ENCODE measurements around the gene TRIM63.
A peak's percentile ranks its signal among the peaks of the same experiment; 100 is the strongest.

TRIM63 gene

DNA sequence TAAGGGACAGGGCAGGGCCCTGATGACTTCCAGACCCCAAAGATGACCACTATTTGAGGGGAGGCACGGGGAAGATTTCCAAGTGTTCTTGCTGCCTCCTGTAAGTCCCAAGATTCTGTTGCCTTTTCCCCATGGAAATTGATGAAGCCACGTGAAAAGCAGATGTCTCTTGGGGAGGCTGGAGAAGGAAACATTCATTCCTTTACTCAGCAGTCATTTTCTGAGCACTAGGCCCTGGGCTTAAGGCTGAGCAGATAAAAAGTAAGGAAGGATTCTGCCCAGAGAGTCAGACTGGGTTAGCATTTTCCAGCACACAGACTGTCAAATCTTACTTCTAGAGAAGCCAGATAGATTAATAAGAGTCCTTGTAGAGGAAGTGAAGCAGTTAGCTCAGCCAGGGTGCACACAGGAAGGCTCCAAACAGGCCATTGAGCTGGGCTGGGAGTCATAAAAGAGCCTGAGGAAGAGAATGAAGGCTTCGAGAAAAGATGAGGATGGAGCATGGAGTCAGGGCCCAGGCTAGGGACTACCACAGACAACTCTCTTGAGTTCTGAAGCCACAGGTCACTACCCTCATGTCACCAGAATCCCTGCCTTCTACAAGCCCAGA is 35.7 kb downstream of the TRIM63 start:
- no peak for DNase-seq

DNA sequence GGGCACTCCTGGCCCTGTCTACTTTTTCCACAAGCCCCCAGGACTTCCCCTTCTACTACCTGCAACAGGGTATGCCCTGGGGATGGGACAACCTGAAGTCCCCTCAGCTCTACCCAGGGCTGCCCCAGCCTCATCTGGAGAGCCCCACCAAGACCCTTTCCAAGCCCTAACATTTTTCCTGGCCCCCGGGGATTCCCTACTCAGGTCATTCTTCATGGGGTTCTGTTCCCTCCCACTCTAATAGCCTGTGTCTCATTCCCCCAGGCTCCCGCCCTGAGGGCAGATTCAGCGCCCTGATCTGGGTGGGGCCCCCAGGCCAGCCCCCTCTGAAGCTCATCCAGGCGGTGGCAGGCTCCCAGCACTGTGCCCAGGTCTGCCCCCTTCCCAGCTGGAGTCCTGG is 36.2 kb downstream of the TRIM63 start:
- DNase-seq, result no peak

DNA sequence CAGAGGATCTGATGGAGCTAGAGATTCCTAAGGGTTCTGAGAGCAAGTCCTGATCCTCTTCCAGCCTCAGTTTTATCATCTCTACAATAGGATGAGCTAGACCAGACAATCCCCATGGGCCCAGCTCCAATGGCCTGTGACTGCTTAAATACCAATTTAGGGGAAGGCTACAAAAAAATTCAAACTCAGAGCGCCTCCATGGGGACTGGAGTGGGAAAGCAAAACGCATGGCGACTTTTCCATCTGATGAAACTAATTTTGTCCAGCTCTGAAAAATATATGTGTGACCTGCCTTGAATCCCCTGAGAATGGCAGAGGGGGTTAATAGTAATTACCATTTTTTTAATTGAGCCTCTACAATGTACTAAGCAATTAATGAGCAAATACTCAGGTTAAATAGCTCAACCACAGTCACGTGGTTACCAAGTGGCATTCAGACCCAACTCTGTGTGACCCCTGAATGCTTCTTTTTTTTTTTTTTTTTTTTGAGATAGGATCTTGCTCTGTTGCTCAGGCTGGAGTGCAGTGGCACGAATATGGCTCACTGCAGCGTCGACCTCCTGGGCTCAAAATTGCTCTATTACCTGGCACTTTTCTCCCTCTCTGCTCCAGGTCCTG is 37.5 kb downstream of the TRIM63 start:
- DNase-seq, result no peak

DNA sequence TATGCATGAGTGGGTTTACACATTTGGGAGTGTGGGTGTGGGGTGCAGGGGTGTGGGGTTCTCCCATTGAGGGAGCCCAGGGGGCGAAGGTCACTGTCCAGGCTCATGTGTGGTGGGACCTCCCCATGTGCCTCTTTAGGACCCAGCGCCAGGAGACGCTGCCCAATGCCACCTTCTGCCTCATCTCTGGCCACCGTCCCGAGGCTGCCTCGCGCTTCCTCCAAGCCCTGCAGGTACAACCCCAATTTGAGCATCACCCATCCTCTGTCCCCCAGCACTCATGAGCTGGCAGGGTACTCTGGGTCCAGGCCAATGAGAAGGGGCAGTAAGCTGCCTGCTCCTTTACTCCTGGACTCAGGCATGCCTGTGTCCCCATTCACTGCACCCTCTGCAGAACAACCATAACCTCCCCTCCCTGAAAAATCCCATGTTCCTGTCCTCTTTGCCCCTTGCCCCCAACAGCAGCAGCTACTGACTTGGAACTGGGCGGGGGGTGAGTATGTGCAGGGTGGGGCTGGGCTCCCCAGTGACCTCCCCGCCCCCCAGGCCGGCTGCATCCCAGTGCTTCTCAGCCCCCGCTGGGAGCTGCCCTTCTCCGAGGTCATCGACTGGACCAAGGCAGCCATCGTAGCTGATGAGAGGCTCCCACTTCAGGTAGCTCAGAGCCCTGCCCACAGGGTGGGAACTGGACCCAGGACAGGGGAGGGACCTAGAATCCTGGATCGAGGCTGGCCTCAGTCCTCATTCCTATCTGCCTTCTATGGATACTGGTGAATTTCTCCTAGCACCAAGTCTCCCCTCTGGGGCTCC is 38.2 kb downstream of the TRIM63 start:
- DNase-seq, result no peak

DNA sequence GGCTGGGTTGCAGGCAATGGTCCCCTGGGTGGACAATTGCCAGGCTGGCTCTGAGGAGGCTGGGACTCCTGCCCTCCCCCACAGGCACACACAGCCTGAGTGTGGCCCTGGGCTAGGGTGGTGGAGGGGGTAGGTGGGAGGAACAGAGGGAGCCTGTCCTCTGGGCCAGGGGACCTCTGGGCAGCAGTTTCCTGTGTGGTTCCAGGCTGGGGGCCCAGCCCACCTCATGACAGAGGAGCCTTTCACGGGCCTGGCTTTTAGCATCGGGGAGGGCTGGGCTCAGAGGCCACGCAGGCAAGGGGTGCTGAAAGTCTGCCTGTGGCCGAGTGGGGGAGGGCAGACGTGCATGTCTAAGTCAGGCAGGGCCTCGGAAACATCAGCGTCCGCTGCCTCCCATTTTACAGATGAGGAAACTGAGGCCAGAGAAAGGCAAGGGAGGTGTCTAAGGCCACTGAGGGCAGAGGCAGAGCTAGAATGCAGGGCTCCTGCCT is 38.9 kb downstream of the TRIM63 start:
- DNase-seq, result no peak

DNA sequence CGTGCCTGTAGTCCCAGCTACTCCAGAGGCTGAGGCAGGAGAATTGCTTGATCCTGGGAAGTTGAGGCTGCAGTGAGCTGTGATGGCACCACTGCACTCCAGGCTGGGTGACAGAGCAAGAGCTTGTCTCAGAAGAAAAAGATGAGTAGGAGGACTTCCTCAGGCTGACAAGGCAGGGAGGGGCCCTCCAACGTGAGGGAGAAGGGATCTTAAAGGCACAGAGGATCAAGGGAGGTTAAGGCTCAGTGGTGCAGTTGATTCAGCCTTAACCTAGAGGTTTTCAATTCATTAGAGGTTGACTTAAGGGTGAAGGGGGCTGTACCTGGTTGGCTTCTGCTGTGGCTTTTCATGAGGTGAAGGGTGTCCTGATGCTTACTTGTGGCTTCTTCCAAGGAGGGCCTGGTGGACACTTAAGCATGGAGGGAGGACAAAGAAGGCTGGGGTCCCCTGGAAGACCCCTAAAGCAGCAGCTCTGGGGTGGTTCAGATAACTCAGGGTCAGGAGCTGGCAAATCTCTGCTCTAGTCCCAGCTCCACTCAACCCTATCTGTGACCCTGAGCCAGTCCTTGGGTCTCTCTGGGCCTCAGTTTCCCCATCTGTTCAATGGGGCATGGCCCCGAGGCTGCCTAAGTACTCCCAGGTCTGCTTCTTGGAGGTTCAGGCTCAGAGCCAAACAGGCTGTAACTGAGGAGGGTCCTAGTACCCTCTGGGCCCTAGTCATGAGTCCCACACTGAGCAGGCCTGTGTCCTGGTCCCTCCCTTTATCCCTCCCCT is 39.5 kb downstream of the TRIM63 start:
- DNase-seq, result no peak

DNA sequence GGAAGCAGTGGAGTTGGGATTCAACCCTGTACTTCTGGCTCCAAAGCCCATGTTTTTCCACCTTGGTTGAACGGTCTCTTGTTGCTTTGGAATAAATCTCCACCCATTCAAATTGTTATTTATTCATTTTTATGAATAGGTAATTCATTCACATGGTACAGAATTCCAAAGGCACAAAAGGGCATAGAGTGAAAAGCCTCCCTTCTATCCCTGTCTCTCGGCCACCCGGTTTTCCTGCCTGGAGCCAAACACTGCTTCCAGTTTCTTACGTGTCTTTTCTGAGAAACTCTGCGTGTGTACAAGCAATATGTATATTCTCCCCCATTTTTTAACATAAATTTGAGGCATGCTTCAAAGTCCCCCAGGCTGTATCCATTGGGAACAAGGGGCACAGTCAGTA is 41.9 kb downstream of the TRIM63 start:
- DNase-seq, result no peak

DNA sequence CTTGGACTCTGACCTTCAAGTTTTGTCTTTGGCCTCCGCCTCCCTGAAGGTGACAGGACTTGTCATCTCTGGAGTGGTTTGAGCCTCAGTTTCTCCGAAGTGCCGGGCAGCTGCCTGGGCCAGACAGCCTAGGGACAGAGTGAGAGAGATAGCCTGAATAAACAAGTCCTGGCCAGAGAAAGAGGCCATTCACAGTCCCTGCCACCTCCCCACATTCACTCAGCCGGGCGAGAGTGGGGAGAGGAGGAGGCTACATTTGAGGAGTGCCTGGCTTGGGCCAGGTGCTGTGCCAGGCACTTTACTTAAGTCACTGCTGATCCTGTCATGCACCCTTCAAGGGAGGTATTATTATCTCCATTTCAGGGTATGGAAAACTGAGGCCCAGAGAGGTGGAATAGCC is 42.4 kb downstream of the TRIM63 start:
- DNase-seq, result no peak

DNA sequence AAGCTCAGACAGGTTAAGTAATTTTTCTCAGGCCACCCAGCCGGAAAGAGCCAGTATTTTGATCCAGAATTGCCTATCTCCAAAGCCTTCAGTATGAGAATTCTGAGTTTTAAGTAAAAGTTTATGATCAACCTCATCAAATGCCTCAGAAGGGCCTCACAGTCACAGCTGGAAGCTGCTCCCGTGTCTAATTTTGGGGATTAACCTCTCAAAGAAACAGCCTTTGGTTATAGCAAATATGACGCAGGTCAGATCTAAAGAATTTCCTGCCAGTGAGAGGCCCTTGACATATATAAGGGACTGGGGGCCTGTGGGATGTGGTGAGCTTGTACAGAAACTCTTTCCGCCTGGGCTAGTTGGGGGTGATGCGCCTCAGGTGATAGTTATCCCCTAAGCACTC is 43.6 kb downstream of the TRIM63 start:
- no peak for DNase-seq

DNA sequence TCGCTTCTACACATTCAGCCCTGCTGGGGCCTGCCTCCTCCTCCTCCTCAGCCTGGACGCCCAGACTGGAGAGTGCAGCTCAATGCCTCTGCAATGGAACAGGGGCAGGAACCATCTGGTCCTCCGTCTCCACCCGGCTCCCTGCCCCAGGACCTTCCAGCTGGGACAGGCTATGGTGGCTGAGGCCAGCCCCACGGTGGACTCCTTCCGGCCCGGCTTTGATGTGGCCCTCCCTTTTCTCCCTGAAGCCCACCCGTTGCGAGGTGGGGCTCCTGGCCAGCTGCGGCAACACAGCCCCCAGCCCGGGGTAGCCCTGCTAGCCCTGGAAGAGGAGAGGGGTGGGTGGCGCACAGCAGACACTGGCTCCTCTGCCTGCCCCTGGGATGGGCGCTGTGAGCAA is 44.4 kb downstream of the TRIM63 start:
- DNase-seq, result no peak

DNA sequence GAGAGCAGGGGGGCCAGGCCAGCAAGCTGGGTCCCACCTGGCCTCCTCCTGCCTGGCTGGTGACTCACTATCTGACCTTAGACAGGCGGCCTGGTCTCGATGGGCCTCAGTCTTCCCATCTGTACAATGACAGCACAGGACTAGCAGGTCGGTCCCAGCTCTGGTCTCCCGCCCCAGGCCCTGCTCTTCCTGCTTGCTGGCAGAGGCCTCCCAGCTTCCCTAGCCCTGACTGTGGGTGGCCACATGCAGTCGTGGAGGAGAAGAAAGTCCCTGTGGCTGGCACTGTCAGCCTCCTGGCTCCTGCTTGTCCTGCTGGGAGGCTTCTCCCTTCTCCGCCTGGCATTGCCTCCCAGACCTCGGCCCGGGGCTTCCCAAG is 45.0 kb downstream of the TRIM63 start:
- DNase-seq, result no peak

DNA sequence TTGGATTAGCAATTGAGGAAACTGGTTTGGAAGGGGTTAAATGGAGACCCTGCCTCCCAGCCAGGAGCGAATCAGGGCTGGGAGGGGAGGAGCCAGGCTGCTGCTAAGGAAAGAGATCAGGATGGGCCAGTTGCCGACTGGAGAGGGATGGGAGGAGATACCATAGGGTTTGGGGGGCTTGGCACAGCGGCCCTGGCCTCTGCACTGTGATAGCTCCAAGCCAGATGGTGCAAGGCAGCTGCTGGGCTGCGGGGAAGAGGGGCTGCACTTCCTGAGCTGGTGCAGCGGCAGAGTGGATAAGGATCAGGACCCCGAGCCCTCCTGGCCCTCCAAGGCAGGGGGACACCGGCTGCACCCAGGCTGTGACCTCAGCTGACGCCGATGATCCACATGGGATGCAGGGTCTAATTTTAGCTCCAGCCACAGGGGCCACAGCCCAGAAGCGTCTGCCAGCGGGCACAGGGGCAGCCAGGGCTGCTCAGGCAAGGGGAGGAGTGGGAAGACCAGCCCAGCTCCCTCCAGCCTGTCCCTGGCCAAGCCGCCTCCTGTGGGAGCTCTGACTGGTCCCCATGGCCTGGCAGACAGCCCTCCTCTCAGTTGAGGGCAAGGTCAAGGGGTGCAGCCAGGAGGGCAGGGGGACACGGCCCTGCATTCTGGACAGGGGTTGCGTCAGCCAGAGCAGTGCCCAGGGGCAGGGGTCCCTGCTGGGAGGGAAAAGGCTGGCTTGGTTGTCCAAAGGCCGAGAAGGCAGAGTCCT is 45.6 kb downstream of the TRIM63 start, which contains the start of gene EXTL1:
EXTL1 (plus strand) TSS at position 129 of the 757 bp plus-strand sequence. CDS start 872 bp downstream, outside the sequence.
- DNase-seq, result peak; percentile 20

DNA sequence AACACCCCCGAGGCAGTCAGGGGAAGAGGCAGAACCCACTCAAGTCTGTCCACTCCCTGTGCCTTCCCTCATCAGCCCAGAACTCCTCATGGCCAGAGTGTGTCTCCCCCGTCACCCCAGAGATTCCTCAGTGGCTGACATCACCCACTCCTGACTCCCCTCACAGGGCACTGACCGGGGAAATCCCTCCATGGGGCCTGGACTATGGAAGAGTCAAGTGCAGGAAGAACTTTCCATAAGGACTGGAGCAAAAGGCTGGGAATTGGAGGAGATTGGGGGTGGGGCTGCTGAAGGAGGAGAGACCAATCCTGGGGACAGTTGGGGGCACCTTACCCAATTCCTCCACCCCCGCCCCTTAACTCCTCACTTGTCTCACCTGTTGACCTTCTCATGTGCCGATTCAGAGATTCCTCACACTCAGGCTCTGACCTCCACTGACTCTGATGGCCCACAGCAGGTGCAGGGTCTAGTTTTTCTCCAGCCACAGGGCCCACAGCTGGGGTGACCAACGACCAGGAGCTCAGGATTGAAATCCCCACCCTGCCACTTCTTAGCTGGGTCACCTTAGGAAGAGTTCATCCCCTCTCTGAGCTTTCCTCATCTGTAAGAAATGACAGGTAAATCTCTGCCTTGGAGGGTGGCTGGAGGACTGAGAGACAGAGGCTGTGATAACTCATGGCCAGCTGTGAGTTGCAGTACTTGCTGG is 46.3 kb downstream of the TRIM63 start:
- no peak for DNase-seq

DNA sequence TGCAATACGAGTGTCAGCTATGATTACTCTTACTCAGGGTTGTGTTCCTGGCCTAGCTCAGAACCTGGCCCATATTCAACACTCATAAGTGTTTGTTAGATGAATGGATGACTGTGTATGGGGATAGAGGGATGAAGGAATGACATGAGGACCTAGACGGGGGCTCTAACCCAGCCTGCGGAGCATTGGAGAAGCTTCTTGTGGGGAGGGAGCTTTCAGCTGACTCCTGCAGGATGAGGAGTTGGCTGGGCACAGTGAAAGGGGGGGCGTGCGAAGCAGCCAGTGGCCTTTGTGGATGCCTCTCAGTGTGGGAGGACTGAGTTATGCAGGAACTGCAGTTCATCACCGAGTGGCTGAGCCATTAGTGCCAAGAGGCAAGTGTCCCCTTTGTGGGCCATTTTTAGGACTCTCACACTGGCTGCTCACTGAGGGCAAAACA is 47.1 kb downstream of the TRIM63 start:
- no peak for DNase-seq

DNA sequence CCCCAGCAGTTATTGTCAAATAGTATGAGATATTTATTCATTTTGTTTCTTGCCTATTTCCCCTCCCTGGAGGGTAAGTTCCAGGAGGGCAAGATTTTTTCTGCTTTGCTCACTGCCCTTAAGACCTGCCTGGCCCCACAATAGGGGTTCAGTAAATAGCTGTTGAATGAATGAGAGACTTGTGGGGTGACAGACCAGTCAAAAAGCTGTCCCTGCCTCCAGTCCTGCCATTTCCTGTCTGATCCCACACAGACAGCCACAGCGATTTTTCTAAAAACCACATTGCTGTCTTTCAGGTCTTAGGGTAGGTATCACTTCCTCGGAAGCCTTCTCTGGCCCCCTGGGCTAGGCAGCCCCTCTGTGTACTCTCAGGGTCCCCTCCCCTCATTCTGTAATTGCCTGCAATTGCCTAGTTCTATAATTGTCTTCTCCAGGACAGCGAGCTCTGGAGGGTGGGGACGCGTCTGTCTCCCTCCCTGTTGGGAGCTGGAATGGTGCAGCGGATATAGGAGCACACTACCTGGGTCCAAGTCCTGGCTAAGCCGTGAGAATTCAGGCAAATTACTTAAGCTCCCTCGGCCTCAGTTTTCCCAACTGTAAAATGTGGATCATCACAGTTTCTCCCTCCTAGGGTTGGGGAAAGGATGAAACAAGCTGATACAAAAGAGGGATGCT is 47.7 kb downstream of the TRIM63 start:
- DNase-seq, result no peak

DNA sequence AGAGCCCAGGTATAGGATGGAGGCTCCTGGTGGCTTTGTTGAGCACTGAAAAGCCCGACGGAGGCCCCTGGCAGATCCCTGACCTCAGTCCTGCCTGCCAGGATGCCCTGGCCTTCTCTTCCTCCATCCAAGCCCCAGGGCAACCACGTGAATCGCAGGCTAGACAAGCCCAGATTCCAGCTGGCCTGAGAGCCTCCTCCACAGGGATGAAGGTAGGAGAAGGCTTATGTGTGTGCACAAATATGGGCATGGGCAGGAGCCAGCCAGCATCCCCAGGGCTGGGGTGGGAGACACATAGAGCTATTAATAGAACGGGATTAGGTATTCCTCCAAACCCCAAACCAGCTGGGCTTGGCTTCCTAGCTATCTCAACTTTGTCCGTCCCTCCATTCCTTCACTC is 49.8 kb downstream of the TRIM63 start:
- no peak for DNase-seq

DNA sequence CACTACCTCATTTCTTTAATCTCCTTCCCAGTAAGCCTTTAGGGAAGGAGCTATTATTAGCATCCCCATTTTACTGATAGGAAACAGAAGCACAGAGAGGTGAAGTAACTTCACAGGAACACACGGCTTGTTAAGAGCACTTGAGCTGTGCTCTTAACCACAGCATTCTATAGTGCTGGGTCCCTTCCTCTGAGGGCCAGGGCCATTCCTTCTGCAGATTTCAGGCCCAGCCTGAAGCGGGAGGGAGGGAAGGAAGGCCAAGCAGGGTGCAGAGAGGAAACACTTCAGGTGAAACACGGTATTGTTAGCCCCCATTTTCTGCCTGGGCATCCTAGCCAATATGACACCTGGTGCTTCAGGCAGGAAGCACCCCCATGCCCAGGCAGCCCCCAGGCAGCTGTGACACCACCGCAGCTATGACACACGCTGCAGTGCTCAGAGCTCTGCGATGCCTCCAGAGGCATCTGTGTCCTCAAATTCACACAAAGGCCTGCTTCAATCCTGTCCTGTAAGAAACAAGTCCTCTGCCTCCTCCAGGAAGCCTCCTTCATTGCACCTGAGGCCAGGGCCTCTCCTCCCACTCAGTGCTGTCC is 50.4 kb downstream of the TRIM63 start:
- DNase-seq, result no peak

DNA sequence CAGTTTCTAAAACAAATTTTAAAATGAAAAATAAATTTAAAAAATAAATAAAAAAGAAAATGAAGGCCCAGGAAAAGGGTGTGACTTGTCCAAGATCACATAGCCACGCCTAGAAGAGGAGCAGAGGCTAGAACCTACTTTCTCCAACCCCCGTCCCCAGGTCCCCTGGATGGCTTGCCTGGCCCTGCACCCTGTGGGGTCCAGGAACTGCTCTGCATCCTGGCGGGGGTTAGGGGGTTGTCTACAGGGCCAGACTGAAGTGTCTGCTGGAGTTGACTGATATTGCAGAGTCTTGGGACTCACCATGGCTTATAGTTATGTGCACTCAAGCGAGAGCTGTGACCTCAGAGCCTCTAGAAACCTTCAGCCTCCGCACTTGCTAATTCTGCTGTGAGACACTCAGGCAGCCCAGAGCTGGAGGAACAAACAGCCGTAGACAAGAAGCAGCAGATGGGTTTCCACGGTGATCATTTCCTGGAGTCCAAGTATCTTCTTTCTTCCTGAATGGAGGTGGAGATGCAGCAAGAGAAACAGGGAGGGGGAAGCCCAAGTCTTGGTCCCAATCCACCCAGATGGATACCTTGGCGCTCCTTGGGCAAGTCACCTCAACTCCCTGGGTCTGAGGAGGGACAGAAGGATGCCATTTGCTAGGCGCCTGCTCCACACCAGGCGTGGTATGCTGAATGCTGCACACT is 51.0 kb downstream of the TRIM63 start:
- no peak for DNase-seq

DNA sequence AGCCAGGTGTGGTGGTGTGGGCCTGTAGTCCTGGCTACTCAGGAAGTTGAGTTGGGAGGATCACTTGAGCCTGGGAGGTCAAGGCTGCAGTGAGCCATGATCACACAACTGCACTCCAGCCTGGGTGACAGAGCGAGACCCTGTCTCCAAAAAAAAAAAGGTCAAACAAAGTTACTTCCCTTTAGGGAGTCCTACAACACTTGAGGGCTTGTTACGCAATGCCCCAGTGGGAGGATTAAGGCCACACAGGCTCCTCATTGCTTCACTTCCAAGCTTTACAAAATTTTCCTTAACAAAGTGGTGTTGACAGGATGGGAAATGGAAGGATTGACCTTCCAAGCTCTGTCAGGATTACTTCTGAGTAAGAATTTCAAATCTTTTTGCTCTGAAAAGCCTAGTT is 52.1 kb downstream of the TRIM63 start:
- no peak for DNase-seq

DNA sequence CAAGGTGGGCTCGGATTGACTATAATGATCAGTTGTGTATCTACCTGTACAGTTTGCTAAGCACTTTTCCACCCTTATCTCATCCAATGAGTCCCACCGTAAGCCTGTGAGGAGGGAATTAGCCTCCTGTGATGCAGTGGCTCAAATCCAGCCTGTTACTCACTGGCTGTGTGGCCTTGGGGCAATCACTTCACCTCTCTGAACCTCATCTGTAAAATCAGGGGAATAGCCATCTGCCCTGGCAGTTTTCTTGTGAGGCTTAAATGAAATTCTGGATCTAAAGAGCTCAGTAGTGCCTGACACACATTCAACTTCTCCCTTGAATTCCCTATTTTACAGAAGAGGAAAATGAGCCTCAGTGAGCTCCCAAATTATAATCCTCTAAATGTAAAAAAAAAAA is 53.3 kb downstream of the TRIM63 start:
- DNase-seq, result no peak

All from NCI-H1092 (cell line).